Bronchial epithelial cell (primary cell): ENCODE measurements around the gene CHURC1. TPM values are rescaled to one million over a fixed set of nuclear protein-coding genes. Genes with fewer than 3 reads are reported as not detected.
A peak's percentile ranks its signal among the peaks of the same experiment; 100 is the strongest.

Experiments used
- DNase-seq: peaks from one replicate; pipeline ENCODE4 v3.0.0-alpha.2; 2010; ENCODE audit warnings: low read depth
- FAIRE-seq: peaks from 2 replicates; lab custom pipeline; 2011; peaks lifted over from hg19 to GRCh38; lab: Jason Lieb, UNC
- H3K27me3 ChIP-seq: 2 replicates; pipeline ENCODE4 v1.5.1; 2011; ENCODE audit warnings: low read length; ENCODE audit not compliant: control insufficient read depth, insufficient read depth
- H3K36me3 ChIP-seq: 2 replicates; pipeline ENCODE4 v1.5.1; 2011; ENCODE audit warnings: low read length; ENCODE audit not compliant: control insufficient read depth, insufficient read depth
- H3K4me3 ChIP-seq: 2 replicates; pipeline ENCODE4 v1.5.1; 2011; ENCODE audit warnings: mild to moderate bottlenecking, low read depth, low read length, control low read depth
- total RNA-seq: library from RNA; depleted of rRNA; stranded (reverse); fragments of >200 nt; gene quantifications from 2 replicates; pipeline ENCODE4 v1.2.1, GENCODE V29; 2014
- TF ChIP-seq, protein P1 (sequence below): IDR thresholded peaks from 2 replicates; pipeline ENCODE4 v1.5.1; 2011; ENCODE audit warnings: mild to moderate bottlenecking, moderate library complexity, low read length, control low read depth, inconsistent platforms; ENCODE audit not compliant: insufficient read depth, severe bottlenecking

The CHURC1 gene
- total RNA-seq, 1 donor from 2014 or later = 21.9 TPM

DNA sequence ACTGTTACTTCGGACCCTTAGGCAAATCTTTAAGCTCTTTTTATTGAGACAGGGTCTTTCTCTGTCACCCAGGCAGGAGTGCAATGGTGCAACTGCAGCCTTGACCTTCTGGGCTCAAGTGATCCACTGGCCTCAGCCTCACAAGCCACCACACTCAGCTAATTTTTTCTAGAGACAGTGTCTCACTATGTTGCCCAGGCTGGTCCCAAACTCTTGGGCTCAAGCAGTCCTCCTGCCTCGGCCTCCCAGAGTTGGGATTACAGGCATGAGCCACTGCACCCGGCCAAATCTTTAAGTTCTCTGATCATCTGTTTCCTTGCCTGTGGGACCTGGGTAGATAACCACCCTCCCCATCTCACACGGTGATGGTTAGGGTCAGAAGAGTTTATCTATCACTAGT is 30.6 kb downstream of the CHURC1 start:
- DNase-seq = no peak
- Histone ChIP-seq H3K36me3 (no peaks in the 10 kb centered on the region), H3K27me3 (no peaks in the 10 kb centered on the region), H3K4me3 (no peak overlapping the region)
- FAIRE-seq = no peak
- TF ChIP-seq, protein P1, sequence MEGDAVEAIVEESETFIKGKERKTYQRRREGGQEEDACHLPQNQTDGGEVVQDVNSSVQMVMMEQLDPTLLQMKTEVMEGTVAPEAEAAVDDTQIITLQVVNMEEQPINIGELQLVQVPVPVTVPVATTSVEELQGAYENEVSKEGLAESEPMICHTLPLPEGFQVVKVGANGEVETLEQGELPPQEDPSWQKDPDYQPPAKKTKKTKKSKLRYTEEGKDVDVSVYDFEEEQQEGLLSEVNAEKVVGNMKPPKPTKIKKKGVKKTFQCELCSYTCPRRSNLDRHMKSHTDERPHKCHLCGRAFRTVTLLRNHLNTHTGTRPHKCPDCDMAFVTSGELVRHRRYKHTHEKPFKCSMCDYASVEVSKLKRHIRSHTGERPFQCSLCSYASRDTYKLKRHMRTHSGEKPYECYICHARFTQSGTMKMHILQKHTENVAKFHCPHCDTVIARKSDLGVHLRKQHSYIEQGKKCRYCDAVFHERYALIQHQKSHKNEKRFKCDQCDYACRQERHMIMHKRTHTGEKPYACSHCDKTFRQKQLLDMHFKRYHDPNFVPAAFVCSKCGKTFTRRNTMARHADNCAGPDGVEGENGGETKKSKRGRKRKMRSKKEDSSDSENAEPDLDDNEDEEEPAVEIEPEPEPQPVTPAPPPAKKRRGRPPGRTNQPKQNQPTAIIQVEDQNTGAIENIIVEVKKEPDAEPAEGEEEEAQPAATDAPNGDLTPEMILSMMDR = no peak

DNA sequence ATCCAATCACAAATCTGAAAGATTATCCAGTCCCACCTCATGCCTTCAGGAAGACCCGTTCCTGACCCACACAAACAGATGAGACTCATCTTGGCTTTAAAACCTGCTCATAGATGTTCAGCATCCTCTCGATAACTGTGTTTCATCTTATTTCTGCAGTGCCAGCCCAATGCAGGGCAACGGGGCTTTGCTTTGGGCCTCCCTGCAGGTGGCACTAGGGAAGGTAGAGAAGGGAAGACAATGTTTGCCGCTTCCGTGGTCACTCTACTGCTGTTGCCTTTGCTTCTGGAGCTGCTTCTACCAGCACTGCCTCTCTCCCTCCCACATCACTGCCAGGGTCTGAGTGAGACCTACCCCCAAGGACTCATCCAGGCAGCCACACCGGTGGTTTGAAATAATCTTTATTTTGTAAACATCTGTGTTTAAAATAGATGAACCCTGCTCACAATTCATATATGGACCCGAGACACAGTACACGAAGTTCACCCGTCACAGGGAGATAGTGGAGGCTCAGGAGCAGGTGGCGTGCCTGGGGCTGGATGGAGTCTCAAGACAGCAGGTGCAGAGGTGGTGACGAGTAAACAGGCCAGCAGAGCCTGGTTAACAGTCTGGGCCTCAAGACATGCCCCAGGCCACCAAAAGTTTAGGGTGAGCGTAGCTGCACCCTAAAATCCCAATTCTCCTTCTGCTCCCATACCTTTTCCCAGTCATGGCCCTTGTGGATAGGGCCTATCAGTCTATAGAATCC is 31.4 kb downstream of the CHURC1 start:
- TF ChIP-seq, protein P1 = no peak
- DNase-seq (no peak), FAIRE-seq (no peak)
- no peaks in the 10 kb centered on the region for H3K27me3 ChIP-seq
- no peak overlapping the region for H3K4me3 ChIP-seq
- H3K36me3 ChIP-seq = no peaks in the 10 kb centered on the region

DNA sequence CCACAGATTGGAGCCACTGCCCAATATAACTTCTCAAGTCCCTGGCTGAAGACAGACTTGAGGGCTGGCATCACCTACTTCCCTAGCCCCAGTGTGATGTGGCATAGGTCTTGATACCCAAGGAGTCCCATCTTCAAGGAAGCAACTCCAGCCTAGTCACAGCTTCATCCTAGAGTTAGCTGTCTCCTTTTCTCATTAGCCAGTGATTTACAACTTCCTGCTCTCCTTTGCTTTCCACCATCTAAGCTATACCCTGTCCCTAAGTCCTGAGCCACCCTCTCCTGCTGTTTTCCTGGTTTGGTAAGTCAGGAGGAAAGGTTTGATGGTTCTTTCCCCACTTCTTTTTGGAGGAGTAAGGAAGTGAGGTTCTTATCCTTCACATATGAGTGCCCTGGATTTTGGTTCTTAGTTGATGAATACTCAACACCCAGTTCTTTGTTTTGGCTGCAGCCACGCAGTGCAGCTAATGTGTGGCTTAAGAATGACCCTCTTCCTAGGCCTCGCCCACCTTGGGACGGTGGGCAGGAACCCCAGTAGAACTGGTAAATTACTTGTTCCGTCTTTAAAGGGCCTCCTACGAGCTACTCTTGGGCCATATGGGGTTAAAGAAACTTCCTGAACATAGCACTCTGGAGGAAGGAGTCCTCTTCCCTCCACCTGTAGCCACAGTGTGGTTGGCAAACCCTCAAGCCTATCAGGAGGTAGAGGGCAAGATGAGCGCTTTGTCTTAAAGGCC is 32.2 kb downstream of the CHURC1 start:
- Histone ChIP-seq H3K27me3 (no peaks in the 10 kb centered on the region), H3K36me3 (no peaks in the 10 kb centered on the region), H3K4me3 (no peak overlapping the region)
- DNase-seq (no peak), FAIRE-seq (no peak)
- TF ChIP-seq, protein P1 = no peak

DNA sequence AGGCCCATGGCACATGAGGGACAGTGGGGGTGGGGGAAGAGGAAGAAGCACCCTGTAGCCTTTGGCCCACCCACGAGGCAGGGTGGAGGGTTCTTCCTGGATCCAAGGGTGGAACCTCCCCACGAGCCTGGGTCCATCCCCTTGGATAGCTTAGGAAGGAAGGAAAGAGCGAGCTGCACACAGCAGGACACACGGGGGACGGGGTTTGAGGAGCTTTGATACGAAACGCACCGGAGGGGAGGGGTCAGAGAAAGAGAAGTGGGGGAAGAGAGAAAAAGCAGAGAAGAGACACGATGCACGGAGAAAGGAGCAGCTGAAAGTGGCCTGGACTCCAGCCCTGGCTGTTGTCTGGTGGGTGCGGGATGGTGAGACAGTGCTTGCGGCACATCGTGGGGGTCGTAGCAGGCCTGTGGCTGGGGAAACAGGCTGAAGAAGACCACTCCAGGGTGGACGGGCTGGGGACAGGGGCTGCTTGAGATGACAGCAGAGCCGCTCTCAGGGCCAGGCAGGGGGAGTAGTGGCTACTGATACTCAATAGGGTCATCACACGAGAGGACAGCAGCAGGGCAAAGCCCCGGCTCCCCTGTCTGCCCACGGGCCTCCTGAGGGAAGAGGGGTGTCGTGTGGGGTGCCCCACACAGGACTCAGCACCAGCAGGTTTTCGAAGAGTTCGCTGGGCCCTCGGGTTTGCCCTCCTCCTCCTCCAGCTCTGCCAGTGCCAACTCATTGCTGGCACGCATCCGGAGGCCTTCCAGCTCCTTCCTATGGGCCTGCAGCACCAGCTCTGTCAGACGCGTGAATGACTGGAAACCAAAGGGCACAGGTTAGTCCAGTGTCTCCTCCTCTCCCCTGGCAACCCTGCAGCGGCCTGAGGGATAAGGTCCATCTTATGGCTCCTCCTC is 33.7 kb downstream of the CHURC1 start:
- Histone ChIP-seq H3K27me3 (no peaks in the 10 kb centered on the region), H3K4me3 (no peak overlapping the region), H3K36me3 (no peaks in the 10 kb centered on the region)
- FAIRE-seq = no peak
- TF ChIP-seq, protein P1 = no peak
- DNase-seq = no peak

DNA sequence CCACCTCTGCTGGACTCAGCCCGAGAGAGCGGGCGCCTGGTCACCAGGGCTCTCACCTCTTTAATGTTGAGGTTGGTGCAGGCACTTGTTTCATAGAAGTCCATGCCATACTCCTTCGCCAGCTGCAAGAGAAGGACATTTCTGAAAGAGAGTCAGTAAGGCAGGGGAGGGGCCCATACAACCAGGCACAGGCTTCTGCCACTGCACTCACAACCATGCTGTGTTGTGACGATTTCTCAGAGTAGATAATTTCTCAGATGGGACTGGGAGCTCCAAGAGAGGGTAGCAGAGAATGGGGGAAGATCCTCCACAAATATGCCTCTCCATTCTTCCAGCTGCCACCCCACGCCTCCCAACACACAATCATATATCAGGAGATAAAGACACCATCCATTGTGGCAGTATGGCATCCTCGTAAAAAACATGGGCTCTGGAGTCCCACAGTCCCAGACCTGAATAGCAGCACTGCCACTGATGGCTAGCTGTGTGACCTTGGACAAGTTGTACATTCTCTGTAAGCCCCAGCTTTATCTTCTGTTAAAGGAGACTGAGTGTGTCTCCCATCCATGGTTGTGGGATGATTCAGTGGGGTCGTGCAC is 34.5 kb downstream of the CHURC1 start:
- FAIRE-seq = peak; percentile 47
- Histone ChIP-seq H3K4me3 (no peak overlapping the region), H3K27me3 (no peaks in the 10 kb centered on the region), H3K36me3 (no peaks in the 10 kb centered on the region)
- TF ChIP-seq, protein P1 = no peak
- no peak for DNase-seq
